NCI-H2227 treated with DMSO at 0.1 percent for 48 hours (cell line): ENCODE results near the gene OPA3.

ENCODE experiments used
- DNase-seq: peaks from one replicate; lab custom pipeline; 2025; lab: John Stamatoyannopoulos, UW

OPA3 gene

DNA sequence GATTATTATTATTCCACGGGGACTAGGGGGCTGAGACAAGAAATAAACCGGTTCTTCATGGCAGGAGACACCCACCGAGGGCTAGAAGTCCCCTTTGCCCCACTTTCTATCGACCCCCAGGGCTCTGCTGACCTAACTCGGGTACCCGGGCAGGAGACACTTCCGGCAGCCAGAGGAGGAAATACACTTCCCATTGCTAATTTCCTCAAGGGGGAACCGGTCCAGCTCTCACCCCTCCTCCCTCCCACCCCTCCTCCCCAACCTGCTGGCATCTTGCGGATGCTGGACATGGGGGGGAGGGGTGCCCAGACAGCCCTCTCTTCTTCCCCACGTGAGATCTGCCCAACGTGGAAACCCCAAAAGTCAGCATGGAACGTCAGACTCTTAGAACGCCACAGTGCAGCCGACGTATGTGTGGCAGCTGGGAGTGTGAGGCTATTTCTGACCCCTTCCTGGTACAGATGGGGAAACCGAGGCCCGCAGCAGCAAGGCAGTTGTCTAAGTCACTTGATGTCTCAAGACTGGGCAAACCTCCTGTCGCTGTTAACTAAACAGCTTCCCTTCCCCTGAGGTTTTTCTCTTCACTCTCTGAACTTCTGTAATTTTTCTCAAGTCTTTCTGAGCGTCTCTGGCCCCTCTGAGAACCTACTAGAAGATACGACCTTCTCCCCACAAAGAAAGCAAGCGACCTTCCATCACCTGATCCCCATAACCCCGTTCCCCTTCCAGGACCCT is 13.8 kb upstream of the OPA3 start:
- no peak for DNase-seq

- no peak for DNase-seq
These were observed 13.0 kb upstream of the OPA3 start for GRCh38 chr19:45597425-45598111.

- DNase-seq: no peak
These were observed 11.2 kb upstream of the OPA3 start for GRCh38 chr19:45595814-45596213.

GRCh38 chr19:45593520-45593919 is 8.9 kb upstream of the OPA3 start:
- DNase-seq: no peak

GRCh38 chr19:45592366-45592765 is 7.8 kb upstream of the OPA3 start:
- DNase-seq: no peak

DNA sequence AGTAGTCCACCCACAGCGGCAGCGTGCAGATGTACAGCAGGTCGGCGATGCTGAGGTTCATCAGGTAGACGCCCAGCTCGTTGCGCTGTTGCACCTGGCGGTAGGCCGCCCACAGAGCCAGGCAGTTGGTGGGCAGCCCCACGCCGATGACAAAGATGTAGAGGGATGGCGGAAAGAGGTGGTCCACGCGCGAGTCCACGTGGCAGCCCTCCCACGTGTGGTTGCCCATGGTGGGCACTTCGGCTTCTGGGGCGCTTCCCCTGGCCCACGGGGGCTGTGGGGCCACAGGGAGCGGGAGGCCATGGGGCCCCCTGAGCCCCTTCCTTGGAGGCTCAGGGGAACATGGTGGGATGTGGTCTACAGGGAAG is 7.0 kb upstream of the OPA3 start:
- DNase-seq: no peak

- no peak for DNase-seq
These were observed 6.5 kb upstream of the OPA3 start for GRCh38 chr19:45591004-45591637.

GRCh38 chr19:45590300-45591003 is 5.8 kb upstream of the OPA3 start:
- no peak for DNase-seq

DNA sequence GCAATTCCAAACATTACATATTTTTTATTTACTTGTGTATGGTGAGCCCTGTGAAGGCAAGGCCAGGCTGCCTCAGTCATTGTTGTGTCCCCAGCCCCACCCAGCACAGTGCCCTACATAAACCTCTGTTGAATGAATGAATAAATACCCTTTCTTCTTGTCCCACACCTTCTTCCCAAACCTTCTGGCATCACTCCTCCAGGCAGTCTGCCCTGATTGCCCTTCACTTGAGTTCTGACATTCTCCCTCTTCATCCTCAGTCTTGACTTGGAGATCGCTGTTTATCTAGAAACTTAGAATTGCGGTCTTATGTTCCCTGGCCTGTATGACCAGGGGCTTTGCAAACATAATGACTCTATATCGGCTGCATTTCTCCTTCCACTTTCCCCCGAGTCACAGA is 5.2 kb upstream of the OPA3 start:
- DNase-seq: no peak

DNA sequence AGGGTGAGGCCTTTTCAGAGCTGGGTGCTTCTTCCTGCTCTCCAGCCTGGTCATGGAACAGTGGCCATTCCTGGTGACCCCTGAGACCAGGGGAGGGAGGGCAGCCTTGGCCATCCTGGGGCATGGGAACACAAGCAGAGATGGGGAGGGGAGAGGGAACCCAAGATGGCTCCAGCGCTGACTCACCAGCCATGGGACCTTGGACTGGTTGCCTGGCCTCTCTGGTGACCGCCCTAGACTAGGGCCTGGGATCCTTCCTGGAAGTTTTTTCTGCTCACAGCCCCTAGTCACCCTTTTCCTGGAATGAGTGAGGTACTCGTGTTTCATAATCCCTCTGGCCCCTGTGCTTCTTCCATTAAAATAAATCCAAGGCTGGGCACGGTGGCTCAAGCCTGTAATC is 3.3 kb upstream of the OPA3 start:
- DNase-seq: no peak

- no peak for DNase-seq
These were observed 566 bp upstream of the OPA3 start for GRCh38 chr19:45585158-45585577.

- DNase-seq: no peak
These were observed 3.0 kb downstream of the OPA3 start for GRCh38 chr19:45581576-45581975.

DNA sequence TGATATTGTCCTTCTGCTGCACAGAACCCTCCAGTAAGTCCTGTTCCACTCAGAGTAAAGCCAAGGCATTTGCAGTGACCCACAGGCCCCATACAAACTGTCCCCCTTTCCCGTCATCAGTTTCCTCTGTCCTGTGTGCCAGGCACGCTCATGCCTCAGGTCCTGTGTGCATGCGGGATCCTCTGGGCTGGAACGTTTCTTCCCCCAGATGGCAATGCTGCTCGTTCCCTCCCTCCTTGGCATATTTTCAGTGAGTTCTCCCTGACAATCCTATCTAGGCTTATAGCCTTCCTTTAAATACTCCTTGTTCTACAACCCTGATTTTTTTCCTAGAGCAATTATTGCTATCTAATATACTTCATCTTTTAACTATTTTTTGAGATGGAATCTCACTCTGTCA is 5.7 kb downstream of the OPA3 start:
- DNase-seq: no peak

- no peak for DNase-seq
These were observed 7.3 kb downstream of the OPA3 start for GRCh38 chr19:45577111-45577905.

- no peak for DNase-seq
These were observed 7.9 kb downstream of the OPA3 start for GRCh38 chr19:45576682-45577081.

DNA sequence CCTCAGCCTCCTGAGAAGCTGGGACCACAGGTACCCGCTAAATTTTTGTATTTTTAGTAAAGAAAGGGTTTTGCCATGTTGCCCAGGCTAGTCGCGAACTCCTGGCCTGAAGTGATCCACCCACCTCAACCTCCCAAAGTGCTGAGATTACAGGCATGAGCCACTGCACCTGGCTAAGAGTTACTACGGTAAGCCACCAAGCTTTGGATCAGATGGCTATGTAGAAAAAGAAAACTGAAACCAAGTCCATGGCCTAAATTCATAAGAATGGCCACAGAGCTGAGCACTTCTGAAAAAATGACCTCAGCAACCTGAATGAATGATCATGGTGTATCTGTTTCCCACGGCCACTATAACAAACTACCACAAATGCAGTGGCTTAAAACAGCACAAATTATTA is 9.4 kb downstream of the OPA3 start:
- no peak for DNase-seq

- DNase-seq: no peak
These were observed 10.1 kb downstream of the OPA3 start for GRCh38 chr19:45574526-45574925.

GRCh38 chr19:45571457-45572220 is 13.0 kb downstream of the OPA3 start:
- no peak for DNase-seq

DNA sequence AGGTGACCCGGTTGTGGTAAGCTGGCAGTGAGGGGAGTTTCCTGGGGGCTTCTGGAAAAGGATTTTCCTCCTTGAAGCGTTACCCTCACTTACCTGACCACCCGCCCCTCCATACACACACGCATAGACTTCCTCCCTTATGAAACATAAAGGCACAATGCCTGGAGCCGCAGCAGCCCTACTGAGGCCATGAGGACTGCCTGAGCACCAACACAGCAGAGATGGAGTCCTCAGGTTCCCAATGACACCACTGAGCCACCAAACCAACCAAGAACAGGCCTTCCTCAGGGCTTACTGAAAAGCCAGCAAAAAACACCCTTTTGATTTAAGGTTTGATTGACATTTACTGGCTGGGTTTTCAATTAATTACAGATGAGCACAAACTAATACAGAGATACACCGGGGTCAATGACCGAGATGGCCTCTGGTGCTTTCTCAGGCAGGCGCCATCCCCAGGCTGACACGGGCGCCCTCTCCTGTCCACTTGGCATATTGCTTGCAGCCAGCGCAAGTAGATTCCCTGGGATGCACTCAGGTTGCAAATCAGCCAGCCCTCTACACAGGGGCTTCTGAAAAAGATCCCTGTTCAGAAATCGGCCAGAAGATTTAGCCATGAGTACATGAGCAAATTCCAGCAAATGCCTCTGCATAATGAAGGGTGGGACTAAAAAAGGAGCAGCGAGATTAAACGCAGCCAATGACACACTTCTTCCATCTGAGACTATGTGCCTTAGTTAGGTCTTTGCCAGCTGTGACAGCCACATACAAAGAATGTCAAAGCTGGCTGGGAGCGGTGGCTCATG is 14.8 kb downstream of the OPA3 start:
- peak; percentile 10 for DNase-seq

DNA sequence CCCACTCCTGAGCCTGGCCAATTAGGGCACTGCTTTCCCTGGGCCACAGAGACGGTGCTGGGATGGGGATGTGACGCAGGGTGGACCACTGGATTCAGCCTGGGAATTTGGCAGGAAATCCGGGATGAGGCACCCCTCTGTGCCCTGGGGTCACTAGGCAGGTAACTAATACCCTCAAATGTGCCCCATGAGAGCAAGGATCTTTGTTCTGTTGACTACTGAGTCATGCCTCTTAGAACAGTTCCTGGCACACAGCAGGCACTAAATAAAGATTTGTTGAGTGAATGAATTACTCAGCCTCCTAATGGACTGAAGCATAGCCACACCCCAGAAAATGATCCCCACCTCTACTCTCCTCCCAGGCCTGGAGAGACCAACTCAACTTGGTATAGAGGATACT is 15.9 kb downstream of the OPA3 start:
- DNase-seq: no peak
